ENCODE results near the gene PTPN7.
"Not testable (repeated sequence)": the region's sequence is repeated elsewhere in the genome, so short reads cannot be mapped to it uniquely, and the experiment has no call there.

The PTPN7 gene

DNA sequence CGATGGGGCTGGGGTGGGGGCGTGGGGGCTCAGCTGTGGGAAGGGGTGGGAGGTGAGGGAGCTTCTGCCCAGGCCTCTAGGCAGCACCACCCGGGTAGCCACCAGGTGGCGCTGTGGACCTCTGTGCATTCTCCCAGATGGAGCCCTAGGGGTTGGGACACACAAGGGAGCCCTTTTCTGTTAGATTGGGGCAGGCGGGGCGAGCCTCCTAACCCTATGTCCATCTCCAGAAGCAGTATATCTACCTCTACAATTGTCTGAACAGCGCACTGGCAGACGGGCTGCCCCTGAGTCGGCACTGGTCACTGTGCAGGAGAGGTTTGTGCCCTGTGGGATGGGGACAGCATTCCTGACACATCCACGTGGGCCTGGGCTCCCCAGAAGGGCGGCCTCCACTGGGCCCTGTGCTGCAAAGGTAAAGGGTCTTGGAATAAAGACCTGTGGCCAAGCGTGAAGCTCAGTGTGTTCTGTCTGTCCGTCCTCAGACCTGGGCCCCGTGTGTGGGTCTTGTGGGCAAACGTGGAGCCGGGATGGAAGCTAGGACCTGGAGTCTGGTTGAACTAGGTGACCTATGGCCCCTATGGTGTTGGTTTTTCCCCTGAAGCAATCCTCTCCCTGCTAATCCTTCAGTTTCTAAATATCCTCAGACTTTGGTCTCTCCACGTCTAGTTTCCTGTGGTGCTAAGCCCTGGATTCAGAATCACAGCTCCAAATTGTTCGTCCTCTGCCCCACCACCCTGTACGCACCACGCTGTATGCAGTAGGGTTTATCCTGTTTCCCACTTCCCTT, 28.8 kb upstream of the PTPN7 start:
- peak; percentile 74 for DNase-seq

DNA sequence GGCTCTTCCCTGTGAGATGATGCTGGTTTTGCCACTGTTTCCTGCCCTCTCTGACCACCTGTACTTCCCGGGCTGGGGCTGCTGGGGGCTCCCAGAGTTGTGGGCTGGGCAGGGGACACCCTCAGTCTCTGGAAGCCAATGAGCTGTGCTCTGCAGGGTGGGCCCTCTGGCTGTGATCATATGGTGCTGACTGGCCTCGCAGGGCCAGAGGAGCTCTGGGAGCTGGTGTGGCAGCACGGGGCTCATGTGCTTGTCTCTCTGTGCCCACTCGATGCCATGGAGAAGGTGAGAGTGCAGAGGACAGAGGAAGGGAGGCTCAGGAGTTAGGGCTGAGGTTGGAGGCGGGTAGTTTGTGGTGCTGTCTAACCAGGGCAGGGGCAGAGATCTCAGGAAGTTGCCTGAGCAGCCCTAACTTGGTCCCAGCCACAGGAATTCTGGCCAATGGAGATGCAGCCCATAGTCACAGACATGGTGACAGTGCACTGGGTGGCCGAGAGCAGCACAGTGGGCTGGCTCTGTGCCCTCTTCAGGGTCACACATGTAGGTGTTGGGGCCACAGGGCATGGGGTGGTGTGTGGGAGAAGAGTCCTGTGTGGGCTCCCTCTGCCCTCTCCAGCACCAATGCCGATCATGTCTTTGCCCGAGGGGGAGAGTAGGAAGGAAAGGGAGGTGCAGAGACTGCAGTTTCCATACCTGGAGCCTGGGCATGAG, 27.4 kb upstream of the PTPN7 start:
- no peak for DNase-seq

GRCh38 chr1:202187041-202187671, 26.8 kb upstream of the PTPN7 start:
- DNase-seq, result no peak

DNA sequence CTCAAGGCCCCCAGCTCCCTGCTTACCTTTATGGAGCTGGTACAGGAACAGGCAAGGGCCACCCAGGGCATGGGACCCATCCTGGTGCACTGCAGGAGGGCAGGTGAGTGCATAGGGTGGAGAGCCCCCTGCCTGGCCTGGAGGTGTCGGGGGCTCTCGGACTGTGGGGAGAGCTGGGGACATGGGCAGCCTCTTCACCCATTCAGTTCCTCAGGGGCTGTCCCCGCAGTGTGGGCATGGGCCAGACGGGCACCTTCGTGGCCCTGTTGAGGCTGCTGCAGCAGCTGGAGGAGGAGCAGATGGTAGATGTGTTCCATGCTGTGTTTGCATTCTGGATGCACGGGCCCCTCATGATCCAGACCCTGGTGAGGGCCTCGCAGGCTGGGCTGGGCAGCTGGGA, 25.9 kb upstream of the PTPN7 start:
- no peak for DNase-seq

DNA sequence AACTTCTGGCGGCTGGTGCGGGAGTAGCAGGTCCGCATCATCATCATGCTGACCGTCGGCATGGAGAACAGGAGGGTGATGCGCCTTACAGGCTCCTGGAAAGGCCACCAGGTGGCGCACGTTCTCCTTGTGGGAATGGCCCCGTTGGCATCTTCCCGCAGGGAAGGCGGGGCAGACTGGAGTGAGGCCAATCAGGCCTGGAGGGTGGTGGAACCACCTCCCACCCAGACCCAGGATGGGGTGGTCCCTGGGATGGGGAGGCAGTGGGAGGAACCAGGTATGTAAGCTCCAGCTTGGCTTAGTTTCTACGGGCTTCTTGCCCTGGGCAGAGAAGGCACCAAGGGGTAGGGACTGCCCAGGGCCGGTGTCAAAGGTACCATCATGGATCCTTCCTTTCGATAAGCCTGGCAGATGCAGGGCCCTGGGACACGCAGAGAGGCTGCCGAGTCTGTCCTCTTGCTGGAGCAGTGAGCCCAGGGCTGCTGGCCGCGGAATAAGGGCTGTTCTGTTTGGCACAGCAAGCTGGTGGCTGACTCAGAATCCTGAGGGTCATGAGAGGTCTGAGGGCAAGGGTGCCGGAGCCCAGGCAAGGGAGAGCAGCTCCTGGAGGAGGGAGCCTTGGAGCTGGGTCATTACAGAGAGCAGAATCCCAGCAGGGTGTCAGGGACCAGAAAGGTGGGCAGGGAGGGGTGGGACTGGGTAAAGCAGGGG, 24.5 kb upstream of the PTPN7 start:
- DNase-seq, result peak; percentile 72

GRCh38 chr1:202182040-202182877, 21.9 kb upstream of the PTPN7 start:
- no peak for DNase-seq

- no peak for DNase-seq
Observed at GRCh38 chr1:202181586-202181985, 21.2 kb upstream of the PTPN7 start.

DNA sequence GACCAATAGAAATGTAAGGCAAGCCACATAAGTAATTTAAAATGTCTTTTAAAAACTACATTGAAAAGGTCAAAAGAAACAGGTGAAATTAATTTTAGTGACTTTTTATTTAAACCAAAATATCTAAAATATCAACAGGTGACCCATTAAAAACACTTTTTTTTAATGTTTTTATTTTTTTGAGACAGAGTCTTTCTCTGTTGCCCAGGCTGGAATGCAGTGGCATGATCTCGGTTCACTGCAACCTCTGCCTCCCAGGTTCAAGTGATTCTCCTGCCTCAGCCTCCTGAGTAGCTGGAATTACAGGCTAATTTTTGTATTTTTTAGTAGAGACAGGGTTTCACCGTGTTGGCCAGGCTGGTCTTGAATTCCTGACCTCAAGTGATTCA, 20.3 kb upstream of the PTPN7 start:
- DNase-seq, result not testable (repeated sequence)

- DNase-seq, result no peak
Observed at GRCh38 chr1:202179828-202180750, 19.7 kb upstream of the PTPN7 start.

GRCh38 chr1:202176949-202177927, 16.8 kb upstream of the PTPN7 start:
- DNase-seq, result no peak

DNA sequence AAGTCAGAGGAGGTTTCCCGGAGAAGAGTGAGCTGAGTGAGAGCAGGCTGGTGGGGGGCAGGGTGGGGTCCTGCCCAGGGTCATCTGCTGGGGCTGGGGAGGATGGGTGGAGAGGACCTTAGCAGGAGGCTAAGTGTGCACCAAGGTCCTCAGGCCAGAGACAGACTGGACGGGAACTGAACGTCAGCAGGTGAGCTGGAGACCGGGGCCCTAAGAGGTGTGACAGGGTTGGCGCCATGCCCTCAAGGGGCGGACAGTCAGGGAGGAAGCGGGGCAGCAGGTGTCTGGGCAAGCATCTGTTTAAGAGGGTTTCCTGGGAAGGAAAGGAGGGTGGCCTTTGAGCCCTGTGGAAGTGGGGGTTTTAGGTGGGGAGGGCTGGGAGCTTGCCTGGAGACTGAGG, 13.6 kb upstream of the PTPN7 start:
- DNase-seq, result no peak

DNA sequence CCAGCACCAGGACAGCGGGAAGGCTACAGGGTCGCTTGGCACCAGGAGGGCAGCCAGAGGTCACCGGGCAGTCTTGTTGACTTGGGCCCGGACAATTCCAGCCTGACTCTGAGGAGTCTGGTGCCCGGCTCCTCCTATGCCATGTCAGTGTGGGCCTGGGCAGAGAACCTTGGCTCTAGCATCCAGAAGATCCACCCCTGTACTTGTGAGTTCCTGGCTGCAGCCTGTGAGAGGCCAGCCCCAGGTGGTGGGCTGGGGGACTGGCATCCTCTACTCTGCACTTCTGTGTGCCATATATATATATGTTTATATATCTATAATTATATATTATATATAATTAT, 11.6 kb upstream of the PTPN7 start:
- DNase-seq, result no peak

GRCh38 chr1:202171292-202172014, 11.1 kb upstream of the PTPN7 start:
- no peak for DNase-seq

- DNase-seq, result no peak
Observed at GRCh38 chr1:202170726-202171125, 10.3 kb upstream of the PTPN7 start.

GRCh38 chr1:202168861-202169260, 8.5 kb upstream of the PTPN7 start:
- DNase-seq, result no peak

DNA sequence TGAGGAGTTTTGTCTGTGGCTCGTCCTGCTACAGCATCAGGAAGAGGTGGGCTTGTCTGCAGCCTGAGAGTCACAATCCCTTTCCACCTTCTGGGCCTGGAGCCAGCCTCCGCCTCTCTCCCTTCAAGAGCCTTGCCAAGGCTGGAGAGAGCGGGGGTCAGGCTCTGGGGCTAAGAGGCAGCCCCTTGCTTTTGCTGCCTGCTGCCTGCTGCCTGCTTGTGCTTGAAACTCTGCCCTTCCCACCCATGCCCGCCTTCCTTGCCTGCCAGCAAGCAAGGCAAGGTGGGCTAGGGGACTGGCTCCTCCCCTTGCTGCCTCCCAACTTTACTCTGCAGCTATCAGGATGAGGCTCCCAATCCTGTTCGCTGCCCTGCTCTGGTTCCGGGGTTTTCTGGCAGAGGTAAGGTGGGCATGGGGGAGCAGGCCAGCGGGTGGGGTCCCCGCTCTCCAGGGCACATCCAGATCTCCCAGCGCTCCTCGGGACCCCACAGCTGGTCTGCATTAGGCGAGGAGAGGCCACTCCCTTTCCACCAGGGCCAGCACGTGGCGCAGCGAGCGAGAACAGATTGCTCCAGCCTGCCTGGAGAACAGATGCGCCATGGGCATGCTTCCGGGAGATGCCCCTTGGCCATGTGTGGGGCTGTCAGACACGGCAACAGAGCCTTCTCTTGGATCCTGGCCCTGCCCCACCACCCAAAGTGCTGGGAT, 7.5 kb upstream of the PTPN7 start:
- DNase-seq, result no peak

GRCh38 chr1:202167054-202167453, 6.7 kb upstream of the PTPN7 start:
- DNase-seq, result not testable (repeated sequence)

DNA sequence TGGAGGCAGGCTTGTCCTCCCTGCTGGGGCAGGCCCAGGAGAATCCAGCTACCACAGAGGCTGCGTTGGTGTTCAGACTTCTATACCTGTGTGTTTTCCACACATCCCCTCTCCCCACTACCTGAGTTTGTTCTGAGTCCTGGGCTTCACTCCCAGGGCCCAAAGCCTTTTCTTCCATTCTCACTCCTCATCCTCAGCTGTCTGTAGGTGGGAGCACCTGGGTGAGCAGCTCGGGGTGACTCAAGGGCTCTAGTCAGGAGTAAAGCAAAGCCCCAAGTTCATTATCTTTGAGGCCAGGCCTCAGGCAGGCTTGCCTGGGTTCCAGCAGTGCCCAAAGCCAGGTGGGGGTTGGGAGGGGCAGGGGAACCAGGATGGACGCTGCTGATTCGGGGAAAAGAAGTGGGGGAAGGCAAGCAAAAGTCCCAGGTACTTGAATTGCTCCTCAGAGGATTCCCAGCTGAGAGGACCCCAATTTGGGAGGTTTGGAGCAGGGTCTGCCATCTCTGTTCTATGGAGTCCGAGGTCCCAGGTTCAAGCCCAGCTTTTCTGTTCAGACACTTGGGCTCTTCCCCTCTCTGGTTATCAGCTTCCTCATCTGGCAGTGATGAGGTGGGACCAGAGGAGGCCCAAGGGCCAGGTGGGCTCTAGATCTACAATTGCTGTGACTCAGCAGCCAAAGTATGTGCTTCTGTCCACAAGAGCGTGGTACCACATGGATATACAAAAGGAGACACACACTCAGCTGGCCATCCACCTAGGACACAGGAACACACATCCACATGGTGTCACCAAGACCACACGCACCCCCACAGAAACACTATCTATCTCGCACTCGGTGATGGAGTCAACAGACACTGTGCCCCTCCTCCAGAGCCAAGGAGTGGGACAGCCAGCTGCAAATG, 5.8 kb upstream of the PTPN7 start:
- no peak for DNase-seq
